Activated naive CD8-positive, alpha-beta T cell treated with anti-CD3 and anti-CD28 coated beads, Interleukin-2, amount 50 U/mL, for 24 hours (primary cell): Measurements from ENCODE around the gene MRPL57.
A peak's percentile ranks its signal among the peaks of the same experiment; 100 is the strongest.
"Not testable (repeated sequence)": the region's sequence is repeated elsewhere in the genome, so short reads cannot be mapped to it uniquely, and the experiment has no call there.

Experiments used
- ATAC-seq: fragments of 150-1000 bp; cut with Tn5 transposase; one replicate; pipeline ENCODE4 v1.10.0; 2021
- DNase-seq: peaks from one replicate; pipeline ENCODE4 v3.0.0; 2021
- H3K27ac Mint-ChIP-seq: one replicate; pipeline ENCODE4 v1.8.0; 2021; ENCODE audit warnings: mild to moderate bottlenecking, mixed read lengths
- H3K27me3 Mint-ChIP-seq: one replicate; pipeline ENCODE4 v1.8.0; 2021; ENCODE audit warnings: mixed read lengths
- H3K36me3 Mint-ChIP-seq: one replicate; pipeline ENCODE4 v1.8.0; 2021; ENCODE audit warnings: low read depth, mixed read lengths
- H3K4me1 Mint-ChIP-seq: one replicate; pipeline ENCODE4 v1.8.0; 2021; ENCODE audit warnings: mixed read lengths
- H3K4me3 Mint-ChIP-seq: one replicate; pipeline ENCODE4 v1.8.0; 2021; ENCODE audit warnings: mild to moderate bottlenecking, moderate library complexity, mixed read lengths
- H3K9me3 Mint-ChIP-seq: one replicate; pipeline ENCODE4 v1.8.0; 2021; ENCODE audit warnings: mixed read lengths

The MRPL57 gene

DNA sequence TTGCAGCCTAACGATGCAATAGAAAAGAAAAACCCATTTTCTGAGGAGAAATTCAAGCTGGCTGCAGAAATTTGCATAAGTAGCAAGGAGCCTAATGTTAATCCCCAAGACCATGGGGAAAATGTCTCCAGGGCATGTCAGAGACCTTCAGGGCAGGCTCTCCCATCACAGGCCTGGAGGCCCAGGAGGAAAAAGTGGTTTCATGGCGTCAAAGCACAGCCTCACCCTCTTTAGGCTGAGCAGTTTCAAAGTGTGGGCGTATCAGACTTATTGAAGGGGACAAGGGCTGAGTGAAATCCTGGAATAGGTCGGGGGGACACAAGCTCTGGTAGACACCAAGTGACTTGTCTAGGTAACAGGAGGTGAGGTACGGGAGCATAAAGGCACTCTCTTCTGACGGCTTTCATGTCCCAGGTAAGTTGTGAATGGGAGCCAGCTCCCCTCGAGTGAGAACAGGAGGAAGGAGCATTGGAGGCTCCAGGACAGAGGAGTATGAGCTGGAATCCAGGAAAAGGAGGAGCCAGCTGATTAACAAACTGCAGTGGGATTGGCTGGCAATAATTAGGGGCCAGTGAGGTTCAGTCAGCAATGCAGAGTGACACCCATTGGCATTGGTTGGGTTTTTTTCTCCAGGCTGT lies 35.8 kb downstream of the MRPL57 start:
- Mint-ChIP-seq H3K27me3 (peaks cover 7% of the 10 kb centered on the region), H3K4me1 (no peaks in the 10 kb centered on the region), H3K4me3 (no peak overlapping the region), H3K9me3 (peaks cover 8% of the 10 kb centered on the region), H3K36me3 (no peaks in the 10 kb centered on the region), H3K27ac (no peak overlapping the region)
- no peak for ATAC-seq
- DNase-seq, result no peak

DNA sequence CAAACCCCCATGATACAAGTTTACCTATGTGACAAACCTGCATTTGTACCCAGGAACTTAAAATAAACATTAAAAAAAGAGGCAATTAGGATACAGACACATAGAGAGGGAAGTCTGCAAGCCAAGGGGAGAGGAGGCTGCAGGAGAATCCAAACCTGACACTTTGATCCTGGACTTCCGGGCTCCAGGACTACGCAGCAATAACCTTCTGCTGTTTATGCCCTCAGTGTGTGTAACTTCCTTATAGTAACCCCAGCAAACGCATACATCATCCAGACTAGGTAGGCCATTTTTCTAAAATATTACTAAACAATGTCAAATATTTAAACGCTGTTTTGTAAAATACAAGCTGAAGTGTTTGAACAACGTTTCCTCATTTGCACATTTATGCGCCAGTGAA lies 39.0 kb downstream of the MRPL57 start:
- peaks cover 12% of the 10 kb centered on the region for H3K4me1 Mint-ChIP-seq
- not testable (repeated sequence) for H3K36me3 Mint-ChIP-seq, H3K4me3 Mint-ChIP-seq, H3K9me3 Mint-ChIP-seq, H3K27ac Mint-ChIP-seq, ATAC-seq, H3K27me3 Mint-ChIP-seq, DNase-seq

DNA sequence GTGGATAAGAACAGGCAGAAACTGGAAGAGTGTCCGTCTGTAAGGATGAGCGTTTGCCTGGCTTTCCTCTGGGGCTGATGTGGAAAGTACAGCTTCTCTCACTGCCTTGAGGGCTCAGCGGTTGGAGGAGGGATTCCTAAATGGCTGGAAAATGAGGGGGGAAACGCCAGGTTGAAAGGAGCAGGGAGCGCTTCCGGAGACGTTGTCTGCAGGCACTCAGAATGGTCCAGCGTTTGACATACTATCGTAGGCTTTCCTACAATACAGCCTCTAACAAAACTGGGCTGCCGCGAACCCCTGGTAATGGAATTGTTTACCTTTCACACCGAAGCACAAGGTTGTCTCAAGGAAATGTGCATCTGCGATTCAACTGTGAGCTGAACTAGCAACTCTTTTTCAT lies 39.9 kb downstream of the MRPL57 start:
- Mint-ChIP-seq H3K27me3 (peaks cover 5% of the 10 kb centered on the region), H3K4me1 (peaks cover 12% of the 10 kb centered on the region), H3K4me3 (no peak overlapping the region), H3K9me3 (peaks cover 11% of the 10 kb centered on the region), H3K36me3 (no peaks in the 10 kb centered on the region), H3K27ac (no peak overlapping the region)
- ATAC-seq, result no peak
- DNase-seq, result no peak

DNA sequence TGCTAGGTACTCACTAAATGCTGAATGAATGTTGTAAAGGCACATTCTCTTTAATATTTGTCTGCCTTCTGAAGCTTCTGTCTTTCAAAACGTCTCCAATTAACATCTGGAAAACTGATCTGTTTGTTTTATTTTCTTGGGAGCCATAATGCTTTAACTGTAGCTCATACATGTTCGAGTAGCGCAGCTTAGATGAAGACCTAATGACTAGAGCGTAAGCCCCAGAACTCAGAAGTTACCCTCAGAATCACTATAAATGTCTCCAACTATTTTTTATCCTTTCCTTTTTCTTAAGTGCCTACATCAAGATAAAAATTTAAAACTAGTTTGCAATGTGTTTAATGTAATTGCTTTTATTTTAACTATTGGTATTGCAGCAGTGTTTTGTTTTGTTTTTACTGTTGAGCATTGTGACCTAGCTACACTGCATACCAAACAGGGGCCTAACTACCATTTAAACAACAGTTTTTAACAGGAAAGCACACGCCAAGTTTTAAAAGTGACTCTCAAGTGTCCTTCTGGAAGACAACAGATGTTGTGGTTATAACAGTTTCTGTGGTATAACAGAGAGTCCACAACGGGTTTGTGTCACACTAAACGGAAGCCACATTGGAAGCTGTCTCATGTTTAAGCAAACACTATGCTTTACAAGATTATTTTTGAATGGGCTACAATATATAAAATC lies 42.0 kb downstream of the MRPL57 start:
- Mint-ChIP-seq H3K9me3 (peaks cover 13% of the 10 kb centered on the region), H3K27me3 (peaks cover 7% of the 10 kb centered on the region), H3K36me3 (no peaks in the 10 kb centered on the region), H3K27ac (no peak overlapping the region), H3K4me3 (no peak overlapping the region), H3K4me1 (peaks cover 12% of the 10 kb centered on the region)
- DNase-seq, result no peak
- peak; percentile 77 for ATAC-seq

DNA sequence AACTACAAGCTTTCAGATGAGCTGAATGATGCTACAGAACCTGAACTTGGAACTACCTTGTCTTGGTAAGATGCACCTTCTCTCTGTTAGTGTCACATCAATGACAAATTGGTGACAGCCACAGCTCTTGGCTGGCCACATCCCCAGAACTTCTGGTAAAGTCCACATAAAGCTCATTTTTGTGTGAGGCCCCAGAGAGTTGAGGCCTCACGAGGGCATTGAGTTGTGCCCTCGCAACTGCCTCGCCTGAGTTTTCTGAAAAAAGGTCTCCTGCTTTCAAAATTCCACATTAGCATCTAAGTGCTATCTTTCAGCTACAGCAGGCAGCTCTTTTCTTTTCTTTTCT lies 42.6 kb downstream of the MRPL57 start:
- Mint-ChIP-seq H3K27ac (no peak overlapping the region), H3K27me3 (peaks cover 3% of the 10 kb centered on the region), H3K9me3 (peaks cover 13% of the 10 kb centered on the region), H3K4me1 (peaks cover 12% of the 10 kb centered on the region), H3K36me3 (no peaks in the 10 kb centered on the region), H3K4me3 (no peak overlapping the region)
- DNase-seq (no peak), ATAC-seq (no peak)

DNA sequence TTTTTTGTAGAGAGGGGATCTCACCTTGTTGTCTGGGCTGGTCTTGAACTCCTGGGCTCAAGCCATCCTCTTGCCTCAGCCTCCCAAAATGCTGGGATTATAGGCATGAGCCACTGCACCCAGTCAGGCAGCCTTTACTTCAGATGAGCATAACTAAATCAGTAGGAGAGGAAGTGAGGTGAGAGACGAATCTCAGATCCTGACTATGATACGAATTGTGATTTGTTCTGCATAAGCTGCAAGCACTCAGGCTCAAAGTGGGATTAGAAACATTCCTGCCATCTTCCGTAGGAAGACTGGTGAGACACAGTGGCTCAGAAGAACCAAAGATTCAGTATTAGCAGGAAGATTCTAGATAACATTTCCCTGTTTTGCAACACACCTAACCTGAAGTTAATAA lies 43.3 kb downstream of the MRPL57 start:
- DNase-seq, H3K27me3 Mint-ChIP-seq, ATAC-seq, H3K36me3 Mint-ChIP-seq, H3K27ac Mint-ChIP-seq, H3K4me3 Mint-ChIP-seq: not testable (repeated sequence)
- Mint-ChIP-seq H3K9me3 (peaks cover 13% of the 10 kb centered on the region), H3K4me1 (peaks cover 12% of the 10 kb centered on the region)

DNA sequence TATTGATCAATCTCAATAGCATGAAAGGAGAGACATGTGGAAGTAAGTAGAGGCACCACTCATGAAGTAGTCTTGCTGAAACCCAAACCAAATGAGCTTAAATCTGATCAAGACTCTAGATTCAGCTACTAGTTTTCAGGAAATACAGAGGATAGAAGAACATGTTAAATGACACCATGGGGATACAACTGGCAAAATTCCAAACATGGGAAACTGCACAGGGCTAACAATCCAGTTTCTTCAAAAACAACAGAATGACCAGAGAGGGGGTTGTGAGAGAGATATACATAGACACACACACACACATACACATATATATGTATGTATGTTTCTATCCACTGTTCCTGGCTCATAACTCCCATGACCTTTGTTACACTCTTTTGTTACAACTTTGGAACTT lies 44.8 kb downstream of the MRPL57 start:
- H3K36me3 Mint-ChIP-seq, result no peaks in the 10 kb centered on the region
- peaks cover 13% of the 10 kb centered on the region for H3K9me3 Mint-ChIP-seq
- no peak overlapping the region for H3K27ac Mint-ChIP-seq
- peaks cover 3% of the 10 kb centered on the region for H3K27me3 Mint-ChIP-seq
- no peak for ATAC-seq
- no peak overlapping the region for H3K4me3 Mint-ChIP-seq
- peaks cover 12% of the 10 kb centered on the region for H3K4me1 Mint-ChIP-seq
- no peak for DNase-seq

DNA sequence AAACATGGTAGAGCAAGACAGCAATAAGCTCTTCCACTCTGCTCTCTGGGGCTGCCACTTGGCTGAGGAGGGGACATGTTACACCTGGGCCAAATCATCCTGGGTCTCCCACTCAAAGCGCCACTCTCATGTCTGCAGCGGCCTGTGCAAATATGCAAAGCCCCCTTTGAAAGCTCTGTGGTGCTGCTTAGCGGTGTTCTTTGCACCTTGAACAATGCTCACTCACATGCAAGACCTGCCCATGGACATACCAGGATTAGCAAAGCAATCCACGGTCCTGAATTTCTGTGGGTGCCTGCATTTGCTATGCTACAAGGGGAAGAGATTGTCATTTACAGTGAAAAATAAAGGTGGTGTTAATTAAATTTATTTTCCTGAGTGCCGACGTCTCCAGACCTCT lies 48.6 kb downstream of the MRPL57 start:
- H3K4me1 Mint-ChIP-seq, result no peaks in the 10 kb centered on the region
- H3K9me3 Mint-ChIP-seq, result peaks cover 13% of the 10 kb centered on the region
- no peak for DNase-seq
- peaks cover 6% of the 10 kb centered on the region for H3K27me3 Mint-ChIP-seq
- H3K4me3 Mint-ChIP-seq, result no peak overlapping the region
- no peak overlapping the region for H3K27ac Mint-ChIP-seq
- ATAC-seq, result no peak
- H3K36me3 Mint-ChIP-seq, result no peaks in the 10 kb centered on the region

DNA sequence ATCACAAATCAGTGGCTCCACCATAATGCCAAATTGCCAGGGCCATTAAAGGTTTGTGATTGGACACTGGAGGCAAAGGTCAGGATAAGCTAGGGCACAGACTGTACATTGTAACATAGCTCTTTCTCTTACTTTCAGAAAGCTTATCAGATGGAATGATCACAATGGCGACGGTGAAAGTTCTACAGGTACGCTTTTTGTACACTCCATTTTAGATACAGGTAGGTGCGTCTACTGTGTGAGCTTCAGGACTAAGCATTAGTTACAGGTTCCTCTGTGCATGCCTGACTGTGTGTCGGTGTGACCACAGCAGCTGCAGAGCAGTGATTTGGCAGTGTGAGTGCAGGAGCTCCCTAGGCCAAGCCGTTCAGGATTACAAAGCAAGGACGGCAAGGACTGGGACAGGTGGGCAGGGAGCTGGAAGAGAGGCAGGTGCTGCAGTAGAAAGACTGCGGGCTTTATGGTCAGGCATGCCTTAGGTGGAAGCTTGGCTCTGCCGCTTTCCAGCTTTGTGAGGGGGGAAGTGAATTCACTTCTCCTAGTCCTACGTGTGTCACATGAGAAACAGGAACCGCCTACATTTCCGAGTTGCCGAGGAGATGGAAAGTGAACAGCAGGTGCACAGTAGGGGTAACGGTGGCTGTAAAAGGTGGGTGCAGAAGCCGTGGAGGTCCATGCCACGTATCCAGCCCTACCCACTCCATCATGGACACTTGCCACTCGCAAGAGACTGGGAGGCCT lies 49.6 kb downstream of the MRPL57 start:
- Mint-ChIP-seq H3K27me3 (peaks cover 6% of the 10 kb centered on the region), H3K9me3 (peaks cover 12% of the 10 kb centered on the region), H3K27ac (no peak overlapping the region), H3K36me3 (no peaks in the 10 kb centered on the region), H3K4me3 (no peak overlapping the region), H3K4me1 (no peaks in the 10 kb centered on the region)
- no peak for ATAC-seq
- no peak for DNase-seq

DNA sequence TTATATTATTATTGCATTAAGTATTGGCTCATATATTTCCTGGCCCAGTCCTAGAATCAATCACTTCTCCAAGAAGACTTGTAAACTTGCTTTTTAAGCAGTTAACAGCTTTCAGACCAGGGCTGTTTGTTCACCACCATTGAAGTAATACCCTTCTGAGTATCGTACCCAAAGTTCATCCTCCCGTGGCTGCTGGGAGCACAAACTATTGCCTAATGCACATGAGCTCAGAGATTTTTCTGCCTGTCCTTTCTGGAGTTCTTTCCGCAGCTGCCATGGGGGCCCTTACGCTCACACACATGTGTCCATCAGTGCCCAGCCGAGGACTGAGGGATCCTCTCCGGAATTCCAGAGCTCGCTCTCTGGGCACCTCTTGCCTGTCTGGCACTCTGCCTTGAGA lies 51.5 kb downstream of the MRPL57 start:
- DNase-seq (no peak), ATAC-seq (no peak)
- H3K36me3 Mint-ChIP-seq, result no peaks in the 10 kb centered on the region
- H3K27ac Mint-ChIP-seq, result no peak overlapping the region
- no peaks in the 10 kb centered on the region for H3K9me3 Mint-ChIP-seq
- H3K27me3 Mint-ChIP-seq, result peaks cover 2% of the 10 kb centered on the region
- no peak overlapping the region for H3K4me3 Mint-ChIP-seq
- H3K4me1 Mint-ChIP-seq, result no peaks in the 10 kb centered on the region
